IMR-90 (cell line): ENCODE results near the gene SLC31A2. TPM values are rescaled to one million over a fixed set of nuclear protein-coding genes. Genes with fewer than 3 reads are reported as not detected.

ENCODE experiments used
- ATAC-seq: fragments of 200-7000 bp; cut with Tn5 transposase; 2 replicates; pipeline ENCODE4 v1.9.1; 2020; ENCODE audit warnings: low read depth, mild to moderate bottlenecking, moderate library complexity
- BruUV-seq: library from RNA; stranded (reverse); fragments of 400-500 nt; replicated peaks from 2 replicates; lab custom pipeline; 2021; lab: Mats Ljungman, UMichigan
- CTCF ChIA-PET: fragments of 300-600 bp; formaldehyde crosslinking; extraction: SDS; loops from one replicate; lab custom pipeline; 2021; ENCODE audit warnings: antibody characterized with exemption; lab: Yijun Ruan, JAX
- POLR2A ChIA-PET: fragments of 300-600 bp; sonication (Branson Sonifier 250); formaldehyde crosslinking; loops from one replicate; lab custom pipeline; 2022; ENCODE audit warnings: antibody characterized with exemption; ENCODE audit not compliant: unreplicated experiment; lab: Charles Lee
- DNase-seq: peaks from one replicate; pipeline ENCODE4 v3.0.0; 2013
- H2AFZ ChIP-seq: replicated peaks from 2 replicates; pipeline ENCODE3; 2013; ENCODE audit warnings: low read length, mild to moderate bottlenecking; ENCODE audit not compliant: poor library complexity
- H2AK5ac ChIP-seq: 2 replicates; pipeline ENCODE4 v1.6.1; 2013; ENCODE audit warnings: low read depth, low read length, inconsistent platforms
- H2AK9ac ChIP-seq: replicated peaks from 2 replicates; pipeline ENCODE3; 2013; ENCODE audit warnings: mild to moderate bottlenecking, low read depth, low read length, moderate library complexity; ENCODE audit not compliant: poor library complexity
- H2BK120ac ChIP-seq: 2 replicates; pipeline ENCODE4 v1.6.1; 2013; ENCODE audit warnings: low read depth, low read length, inconsistent platforms
- H2BK15ac ChIP-seq: 3 replicates; pipeline ENCODE4 v1.6.1; 2013; ENCODE audit warnings: low read depth, low read length, inconsistent platforms
- H2BK20ac ChIP-seq: 2 replicates; pipeline ENCODE4 v1.6.1; 2013; ENCODE audit warnings: low read depth, mild to moderate bottlenecking, inconsistent platforms, low read length, moderate library complexity
- H2BK5ac ChIP-seq: 2 replicates; pipeline ENCODE4 v1.6.1; 2013; ENCODE audit warnings: mild to moderate bottlenecking, low read depth, low read length, inconsistent platforms; ENCODE audit not compliant: poor library complexity, severe bottlenecking
- H3K14ac ChIP-seq: replicated peaks from 2 replicates; pipeline ENCODE4 v1.6.1; 2013; ENCODE audit warnings: low read depth, low read length, inconsistent platforms
- H3K18ac ChIP-seq: 2 replicates; pipeline ENCODE4 v1.6.1; 2013; ENCODE audit warnings: low read depth, low read length, control low read depth
- H3K23ac ChIP-seq: 2 replicates; pipeline ENCODE4 v1.6.1; 2013; ENCODE audit warnings: low read depth, low read length, inconsistent platforms
- H3K27ac ChIP-seq: 2 replicates; pipeline ENCODE4 v1.5.1; 2013; ENCODE audit warnings: mild to moderate bottlenecking, control low read depth, low read length; ENCODE audit not compliant: insufficient read depth
- H3K27me3 ChIP-seq: 2 replicates; pipeline ENCODE4 v1.6.1; 2013; ENCODE audit warnings: low read length; ENCODE audit not compliant: control insufficient read depth, insufficient read depth
- H3K36me3 ChIP-seq: 2 replicates; pipeline ENCODE4 v1.6.1; 2013; ENCODE audit warnings: low read length, mixed read lengths; ENCODE audit not compliant: control insufficient read depth, insufficient read depth
- H3K4ac ChIP-seq: 2 replicates; pipeline ENCODE4 v1.6.1; 2013; ENCODE audit warnings: low read depth, low read length, inconsistent platforms
- H3K4me1 ChIP-seq: 2 replicates; pipeline ENCODE4 v1.6.1; 2013; ENCODE audit warnings: low read length, mixed read lengths; ENCODE audit not compliant: control insufficient read depth, insufficient read depth
- H3K4me2 ChIP-seq: 2 replicates; pipeline ENCODE4 v1.6.1; 2013; ENCODE audit warnings: low read depth, mild to moderate bottlenecking, control low read depth, low read length, moderate library complexity
- H3K4me3 ChIP-seq: 2 replicates; pipeline ENCODE4 v1.5.1; 2013; ENCODE audit warnings: low read depth, mild to moderate bottlenecking, control low read depth, low read length, moderate library complexity; ENCODE audit not compliant: insufficient read depth
- H3K56ac ChIP-seq: 2 replicates; pipeline ENCODE4 v1.6.1; 2013; ENCODE audit warnings: low read length, inconsistent platforms; ENCODE audit not compliant: insufficient read depth; ENCODE audit errors: extremely low read depth
- H3K79me1 ChIP-seq, 2 experiments: 2 replicates each; pipeline ENCODE4 v1.6.1; 2013; ENCODE audit warnings: low read length in 2 of 2, inconsistent platforms in 1 of 2, low read depth in 1 of 2
- H3K9ac ChIP-seq: 2 replicates; pipeline ENCODE4 v1.6.1; 2013; ENCODE audit warnings: low read depth, low read length, control low read depth
- H3K9me1 ChIP-seq: 2 replicates; pipeline ENCODE4 v1.6.1; 2013; ENCODE audit warnings: low read length, inconsistent platforms; ENCODE audit not compliant: insufficient read depth
- H3K9me3 ChIP-seq: 2 replicates; pipeline ENCODE4 v1.6.1; 2013; ENCODE audit warnings: low read length; ENCODE audit not compliant: control insufficient read depth, insufficient read depth
- H4K20me1 ChIP-seq: 2 replicates; pipeline ENCODE4 v1.6.1; 2013; ENCODE audit warnings: low read length, inconsistent platforms; ENCODE audit not compliant: insufficient read depth
- H4K5ac ChIP-seq: 2 replicates; pipeline ENCODE4 v1.6.1; 2013; ENCODE audit warnings: mild to moderate bottlenecking, low read depth, low read length, control low read depth
- H4K8ac ChIP-seq, 2 experiments: 2 replicates each; pipeline ENCODE4 v1.6.1; 2013; ENCODE audit warnings: low read depth in 2 of 2, low read length in 2 of 2, control low read depth in 1 of 2, inconsistent platforms in 1 of 2
- H4K91ac ChIP-seq: 2 replicates; pipeline ENCODE4 v1.6.1; 2013; ENCODE audit warnings: low read depth, low read length, inconsistent platforms; ENCODE audit not compliant: insufficient read depth
- BHLHE40 ChIP-seq: fragments of 150-350 bp; IDR thresholded peaks from 2 replicates; pipeline ENCODE4 v1.6.1; 2016; ENCODE audit warnings: mild to moderate bottlenecking, low read depth, low read length
- CEBPB ChIP-seq: IDR thresholded peaks from 2 replicates; pipeline ENCODE4 v1.6.1; 2012; ENCODE audit warnings: low read depth, low read length, improper control_type of control experiment
- CHD1 ChIP-seq: IDR thresholded peaks from 2 replicates; pipeline ENCODE4 v1.6.1; 2012; ENCODE audit warnings: low read depth, low read length, improper control_type of control experiment
- CTCF ChIP-seq: conservative IDR thresholded peaks from 2 replicates; pipeline ENCODE4 v1.5.1; 2012; ENCODE audit warnings: mild to moderate bottlenecking, low read depth, low read length, improper control_type of control experiment
- ELK1 ChIP-seq: fragments of 150-350 bp; IDR thresholded peaks from 2 replicates; pipeline ENCODE4 v1.6.1; 2016; ENCODE audit warnings: low read depth, mild to moderate bottlenecking, low read length, moderate library complexity, borderline replicate concordance
- FOS ChIP-seq: fragments of 150-350 bp; IDR thresholded peaks from 2 replicates; pipeline ENCODE4 v1.6.1; 2016; ENCODE audit warnings: low read depth, low read length
- MAFK ChIP-seq: IDR thresholded peaks from 2 replicates; pipeline ENCODE4 v1.6.1; 2012; ENCODE audit warnings: low read depth, low read length, improper control_type of control experiment
- MAZ ChIP-seq: IDR thresholded peaks from 2 replicates; pipeline ENCODE4 v1.6.1; 2012; ENCODE audit warnings: low read depth, mild to moderate bottlenecking, low read length, improper control_type of control experiment, moderate library complexity, borderline replicate concordance
- MXI1 ChIP-seq: IDR thresholded peaks from 2 replicates; pipeline ENCODE4 v1.6.1; 2012; ENCODE audit warnings: low read depth, mild to moderate bottlenecking, low read length, moderate library complexity, borderline replicate concordance
- NFE2L2 ChIP-seq: fragments of 150-350 bp; IDR thresholded peaks from 2 replicates; pipeline ENCODE4 v1.6.1; 2016; ENCODE audit warnings: low read depth, mild to moderate bottlenecking, low read length
- RAD21 ChIP-seq: IDR thresholded peaks from 2 replicates; pipeline ENCODE4 v1.6.1; 2012; ENCODE audit warnings: low read length, improper control_type of control experiment
- RCOR1 ChIP-seq: IDR thresholded peaks from 2 replicates; pipeline ENCODE4 v1.6.1; 2012; ENCODE audit warnings: mild to moderate bottlenecking, low read length, improper control_type of control experiment; ENCODE audit not compliant: insufficient replicate concordance
- RFX5 ChIP-seq: IDR thresholded peaks from 2 replicates; pipeline ENCODE4 v1.8.0; 2012; ENCODE audit warnings: low read depth, mild to moderate bottlenecking, low read length, moderate library complexity
- SMC3 ChIP-seq: fragments of 150-350 bp; IDR thresholded peaks from 2 replicates; pipeline ENCODE4 v1.6.1; 2016; ENCODE audit warnings: low read depth, mild to moderate bottlenecking, antibody characterized with exemption, low read length, moderate library complexity
- USF2 ChIP-seq: fragments of 150-350 bp; IDR thresholded peaks from 2 replicates; pipeline ENCODE4 v1.6.1; 2017; ENCODE audit warnings: mild to moderate bottlenecking, antibody characterized with exemption, low read length, low read depth
- WGBS, 2 experiments: methylation state at CpG; one replicate each; pipeline versions ENCODE4 v1.1.5 to v1.1.7; 2013; ENCODE audit warnings: missing lambda C conversion rate in 2 of 2; ENCODE audit not compliant: insufficient read length in 1 of 2; ENCODE audit errors: extremely low coverage in 2 of 2; 5-methylcytosine and 5-hydroxymethylcytosine counted together
- dilution Hi-C: fragments of 300-500 bp; cut with HindIII; formaldehyde crosslinking; loops from one replicate; pipeline ENCODE4 v1.14.3; 2018; ENCODE audit warnings: low sequenced_read_pairs; ENCODE audit not compliant: unreplicated experiment
- in situ Hi-C: fragments of 300-500 bp; cut with MboI; formaldehyde crosslinking; loops from 3 replicates; pipeline ENCODE4 v1.14.3; 2019; ENCODE audit warnings: low sequenced_read_pairs, inconsistent platforms, mixed read lengths
- intact Hi-C: fragments of 100-400 bp; cut with micrococcal nuclease; formaldehyde crosslinking; loops from 2 replicates; pipeline ENCODE4 v1.10.0; 2022
- polyA plus RNA-seq, 3 experiments: library from polyadenylated mRNA; depleted of rRNA; stranded (reverse); fragments of >200 nt; gene quantifications; 2 replicates each; pipeline ENCODE4 v1.2.3, GENCODE V29; 2012; ENCODE audit warnings: low replicate concordance in 1 of 3
- total RNA-seq: library from RNA; depleted of rRNA; stranded (reverse); fragments of >200 nt; gene quantifications from 2 replicates; pipeline ENCODE4 v1.2.3, GENCODE V29; 2012

The SLC31A2 gene
- total and polyA plus RNA-seq, 2 of the 4 experiments (the other 2 are of a cell fraction), result 5.1 to 7.2 TPM

- H4K5ac ChIP-seq, result no peak overlapping the region
- no peak overlapping the region for H3K23ac ChIP-seq
- peak overlapping the region; percentile 58 for H2AFZ ChIP-seq
- H4K20me1 ChIP-seq, result peaks cover 3% of the 10 kb centered on the region; the same call in 1 of the 2 replicates
- TF ChIP-seq RCOR1 (no peak), MAFK (no peak), RAD21 (no peak), SMC3 (no peak), USF2 (no peak), MAZ (no peak), CEBPB (no peak), RFX5 (no peak), FOS (peak; percentile 15; the same call in 1 of the 2 replicates), MXI1 (no peak), CTCF (no peak), BHLHE40 (no peak), CHD1 (no peak), NFE2L2 (0 out of 2 replicates have a peak, but pooled peaks have one; percentile 2), ELK1 (no peak)
- H2BK120ac ChIP-seq, result peak overlapping the region; percentile 18; the same call in 1 of the 2 replicates
- BruUV-seq, result no TSS peak
- no peak overlapping the region for H3K4ac ChIP-seq
- ATAC-seq (peak; percentile 47), DNase-seq (peak; percentile 79)
- ChIA-PET CTCF (no interaction called here), POLR2A (no interaction called here)
- no peak overlapping the region for H2BK15ac ChIP-seq
- intact Hi-C loops (no loop called here), in situ Hi-C loops (no loop called here), dilution Hi-C loops (no loop called here)
- H3K9ac ChIP-seq, result no peak overlapping the region
- H3K79me1 ChIP-seq, result peaks cover 0 to 23% of the 10 kb centered on the region in 2 experiments; a peak in 2 of 4 replicates
- no peak overlapping the region for H3K27ac ChIP-seq
- peaks cover 5% of the 10 kb centered on the region for H3K36me3 ChIP-seq
- no peak overlapping the region for H3K18ac ChIP-seq
- no peak overlapping the region for H4K8ac ChIP-seq
- WGBS, 2 experiments, result 58% methylated on average over 5 of the region's 6 CpGs; no CpG with 5 or more reads in 1 of the 2 experiments
- H2BK20ac ChIP-seq, result no peak overlapping the region
- no peaks in the 10 kb centered on the region for H3K27me3 ChIP-seq
- H2AK9ac ChIP-seq, result no peak overlapping the region
- H2BK5ac ChIP-seq, result no peak overlapping the region
- peak overlapping the region; percentile 27; the same call in 1 of the 2 replicates for H2AK5ac ChIP-seq
- H3K4me3 ChIP-seq, result no peak overlapping the region
- H3K9me1 ChIP-seq, result peaks cover 6% of the 10 kb centered on the region; the same call in 1 of the 2 replicates
- H3K4me2 ChIP-seq, result no peak overlapping the region
- H3K9me3 ChIP-seq, result no peaks in the 10 kb centered on the region
- peaks cover 6% of the 10 kb centered on the region; the same call in 1 of the 2 replicates for H3K4me1 ChIP-seq
- H3K14ac ChIP-seq, result no peak overlapping the region
- no peak overlapping the region for H3K56ac ChIP-seq
- H4K91ac ChIP-seq, result no peak overlapping the region
These were observed 3.7 kb downstream of the SLC31A2 start for GRCh38 chr9:113154471-113154870.
